K562 (cell line): ENCODE results near the gene ZSCAN22. TPM values are rescaled to one million over a fixed set of nuclear protein-coding genes. Genes with fewer than 3 reads are reported as not detected.

Experiments used
- ATAC-seq: fragments of 200-7000 bp; cut with Tn5 transposase; 3 replicates; pipeline ENCODE4 v1.9.1; 2020; ENCODE audit warnings: moderate library complexity
- BruUV-seq: library from RNA; stranded (reverse); fragments of 400-500 nt; replicated peaks from 2 replicates; lab custom pipeline; 2021; lab: Mats Ljungman, UMichigan
- CTCF ChIA-PET: fragments of 300-600 bp; formaldehyde crosslinking; extraction: SDS; loops from one replicate; lab custom pipeline; 2021; ENCODE audit warnings: low intra/inter-chr PET ratio; lab: Yijun Ruan, JAX
- POLR2A ChIA-PET: fragments of 300-600, 350-650 bp; sonication (Branson Sonifier 250); formaldehyde crosslinking; extraction: SDS; loops from one replicate; lab custom pipeline; 2021; ENCODE audit warnings: antibody characterized with exemption, inconsistent platforms; lab: Yijun Ruan, JAX
- DNase-seq, 4 experiments: peaks; one replicate each; pipeline versions ENCODE4 v3.0.0 to v3.0.0-alpha.2; 2011 to 2018; ENCODE audit warnings: low spot score in 3 of 4, mixed read lengths in 3 of 4; ENCODE audit errors: extremely low read depth in 1 of 4
- FAIRE-seq: peaks from 2 replicates; lab custom pipeline; 2011; peaks lifted over from hg19 to GRCh38; lab: Jason Lieb, UNC
- H2AFZ ChIP-seq: 2 replicates; pipeline ENCODE4 v1.6.0; 2011; ENCODE audit warnings: low read depth, low read length, control low read depth, inconsistent platforms
- H3K27ac ChIP-seq: fragments of 200-600 bp; 3 replicates; pipeline ENCODE4 v1.8.0; 2011; ENCODE audit warnings: low read depth, mild to moderate bottlenecking, control low read depth, inconsistent platforms, low read length, moderate library complexity, mixed read lengths; ENCODE audit errors: extremely low read depth
- H3K27me3 ChIP-seq, 2 experiments: fragments of 300-600 bp in 1 of 2; 2 replicates in 1 of 2; 3 replicates in 1 of 2; pipeline versions ENCODE4 v1.6.0 to v1.8.0; 2011; ENCODE audit warnings: inconsistent platforms in 2 of 2, low read length in 2 of 2, mild to moderate bottlenecking in 1 of 2, mixed read lengths in 1 of 2, moderate library complexity in 1 of 2; ENCODE audit not compliant: control insufficient read depth in 2 of 2, insufficient read depth in 2 of 2
- H3K36me3 ChIP-seq: fragments of 300-600 bp; 3 replicates; pipeline ENCODE4 v1.8.0; 2011; ENCODE audit warnings: mild to moderate bottlenecking, low read length, inconsistent platforms; ENCODE audit not compliant: control insufficient read depth, insufficient read depth
- H3K4me1 ChIP-seq, 2 experiments: fragments of 200-600 bp in 1 of 2; replicated peaks in 1 of 2; 2 replicates in 1 of 2; 3 replicates in 1 of 2; pipeline versions ENCODE4 v1.5.1 to v1.8.0; 2011; ENCODE audit warnings: inconsistent platforms in 2 of 2, low read length in 2 of 2, mild to moderate bottlenecking in 1 of 2, mixed read lengths in 1 of 2, moderate library complexity in 1 of 2; ENCODE audit not compliant: control insufficient read depth in 2 of 2, insufficient read depth in 2 of 2
- H3K4me2 ChIP-seq: 2 replicates; pipeline ENCODE4 v1.6.1; 2011; ENCODE audit warnings: low read length, control low read depth, inconsistent platforms, mixed read lengths; ENCODE audit not compliant: insufficient read depth
- H3K4me3 ChIP-seq: fragments of 200-600 bp; sonication (generic), shearing (Covaris generic); 2 replicates; pipeline ENCODE4 v1.5.1; 2016; ENCODE audit warnings: control low read depth, inconsistent platforms
- H3K79me2 ChIP-seq: fragments of 200-600 bp; 3 replicates; pipeline ENCODE4 v1.8.0; 2011; ENCODE audit warnings: low read length, inconsistent platforms; ENCODE audit not compliant: control insufficient read depth, insufficient read depth
- H3K9ac ChIP-seq, 2 experiments: 2 replicates each; pipeline versions ENCODE4 v1.6.0 to v1.6.1; 2011; ENCODE audit warnings: low read depth in 2 of 2, low read length in 2 of 2, control low read depth in 1 of 2, inconsistent platforms in 1 of 2, mild to moderate bottlenecking in 1 of 2, mixed read lengths in 1 of 2; ENCODE audit not compliant: insufficient read depth in 1 of 2
- H3K9me1 ChIP-seq: one replicate; pipeline ENCODE4 v1.6.0; 2011; ENCODE audit warnings: inconsistent platforms, mild to moderate bottlenecking, low read length, moderate library complexity; ENCODE audit not compliant: control insufficient read depth, insufficient read depth
- H3K9me3 ChIP-seq: replicated peaks from 2 replicates; pipeline ENCODE4 v1.5.1; 2011; ENCODE audit warnings: low read depth, low read length, inconsistent platforms; ENCODE audit not compliant: control insufficient read depth, insufficient read depth
- H4K20me1 ChIP-seq: replicated peaks from 2 replicates; pipeline ENCODE4 v1.6.1; 2011; ENCODE audit warnings: low read length, inconsistent platforms, mixed read lengths; ENCODE audit not compliant: control insufficient read depth, insufficient read depth
- CTCFL ChIP-seq: IDR thresholded peaks from 2 replicates; pipeline ENCODE4 v1.6.1; 2011; ENCODE audit warnings: borderline replicate concordance, low read depth, mild to moderate bottlenecking, moderate library complexity, low read length; ENCODE audit not compliant: insufficient read depth, poor library complexity, severe bottlenecking
- GABPB2 ChIP-seq: fragments of 250-450 bp; sonication (Bioruptor Pico); conservative IDR thresholded peaks from 2 replicates; pipeline ENCODE4 v1.5.1; 2021; ENCODE audit warnings: mild to moderate bottlenecking
- GTF2A2 ChIP-seq: IDR thresholded peaks from 2 replicates; pipeline ENCODE4 v1.6.1; 2016; ENCODE audit warnings: mild to moderate bottlenecking, missing genetic modification characterization, missing compliant biosample characterization
- VEZF1 ChIP-seq: fragments of 200-800 bp; sonication (Bioruptor generic); IDR thresholded peaks from 2 replicates; pipeline ENCODE4 v1.6.1; 2017; ENCODE audit warnings: missing genetic modification characterization, missing compliant biosample characterization
- WGBS: fragments of 100-300 bp; shearing (Covaris generic); methylation state at CpG from one replicate; pipeline ENCODE4 v1.1.6; 2016; ENCODE audit warnings: low coverage, mixed read lengths; ENCODE audit not compliant: insufficient coverage; ENCODE audit errors: missing lambda C conversion rate; 5-methylcytosine and 5-hydroxymethylcytosine counted together
- in situ Hi-C: fragments of 300-500 bp; cut with MboI; formaldehyde crosslinking; loops from 4 replicates; pipeline ENCODE4 v1.15.0; 2018; ENCODE audit warnings: inconsistent platforms, mixed read lengths
- intact Hi-C: fragments of 100-400 bp; cut with micrococcal nuclease; formaldehyde crosslinking; loops from 2 replicates; pipeline ENCODE4 v1.14.2; 2022
- polyA plus RNA-seq, 8 experiments: library from polyadenylated mRNA; depleted of rRNA in 4 of 8; stranded (reverse) in 5 of 8; unstranded in 3 of 8; fragments of >200 nt; fragmentation: Nextera tagmentation in 2 of 8; fragmentation: Illumina TruSeq in 1 of 8; extraction: Ambion mirVana in 2 of 8; extraction: Trizol in 1 of 8; gene quantifications; 2 replicates each; pipeline versions ENCODE4 v1.2.1 to v1.2.3, GENCODE V29; 2011 to 2014; ENCODE audit warnings: inconsistent platforms in 1 of 8, missing spikeins in 1 of 8
- total RNA-seq, 7 experiments: library from RNA; depleted of rRNA in 6 of 7; stranded (reverse); fragments of >200 nt in 6 of 7; fragmentation: Illumina TruSeq in 2 of 7; extraction: Trizol in 2 of 7; gene quantifications; 2 replicates each; pipeline versions ENCODE4 v1.2.1 to v1.2.3, GENCODE V29; 2011 to 2021; ENCODE audit warnings: low replicate concordance in 1 of 7
- TF ChIP-seq, protein P1 (sequence below), 2 experiments: fragments of 450-650 bp in 1 of 2; IDR thresholded peaks; 2 replicates each; pipeline ENCODE4 v1.6.1; 2011 to 2017; ENCODE audit warnings: low read depth in 2 of 2, antibody characterized with exemption in 1 of 2, borderline replicate concordance in 1 of 2, low read length in 1 of 2, mild to moderate bottlenecking in 1 of 2, mixed read lengths in 1 of 2; ENCODE audit not compliant: control insufficient read depth in 1 of 2
- TF ChIP-seq, protein P2 (sequence below): fragments of 250-450 bp; sonication (Bioruptor Pico); IDR thresholded peaks from 2 replicates; pipeline ENCODE4 v1.4.0; 2020
- TF ChIP-seq, protein P3 (sequence below): fragments of 200-400 bp; formaldehyde crosslinking; IDR thresholded peaks from 2 replicates; pipeline ENCODE4 v1.6.1; 2017; ENCODE audit warnings: mild to moderate bottlenecking, low read depth, low read length, moderate library complexity

ZSCAN22 gene
- total and polyA plus RNA-seq, 9 of the 15 experiments (the other 6 are each of a cell fraction or from before 2014, with no cell fraction given) = 0.98 to 5.3 (median 3.0) TPM

- no TSS peak for BruUV-seq
- Histone ChIP-seq H4K20me1 (no peaks in the 10 kb centered on the region), H3K27ac (no peak overlapping the region), H3K9me1 (no peaks in the 10 kb centered on the region), H3K79me2 (no peaks in the 10 kb centered on the region), H3K9ac (no peak overlapping the region), H3K9me3 (no peaks in the 10 kb centered on the region), H3K4me3 (no peak overlapping the region), H3K4me2 (no peak overlapping the region), H2AFZ (no peak overlapping the region), H3K27me3 (no peaks in the 10 kb centered on the region), H3K4me1 (peaks cover 0 to 24% of the 10 kb centered on the region in 2 experiments; a peak in 2 of 5 replicates), H3K36me3 (no peaks in the 10 kb centered on the region)
- 53% methylated on average over 9 of the region's 10 CpGs for WGBS
- CTCF ChIA-PET = no interaction called here
- no peak for DNase-seq
- in situ Hi-C loops = no loop called here
- TF ChIP-seq, protein P1, sequence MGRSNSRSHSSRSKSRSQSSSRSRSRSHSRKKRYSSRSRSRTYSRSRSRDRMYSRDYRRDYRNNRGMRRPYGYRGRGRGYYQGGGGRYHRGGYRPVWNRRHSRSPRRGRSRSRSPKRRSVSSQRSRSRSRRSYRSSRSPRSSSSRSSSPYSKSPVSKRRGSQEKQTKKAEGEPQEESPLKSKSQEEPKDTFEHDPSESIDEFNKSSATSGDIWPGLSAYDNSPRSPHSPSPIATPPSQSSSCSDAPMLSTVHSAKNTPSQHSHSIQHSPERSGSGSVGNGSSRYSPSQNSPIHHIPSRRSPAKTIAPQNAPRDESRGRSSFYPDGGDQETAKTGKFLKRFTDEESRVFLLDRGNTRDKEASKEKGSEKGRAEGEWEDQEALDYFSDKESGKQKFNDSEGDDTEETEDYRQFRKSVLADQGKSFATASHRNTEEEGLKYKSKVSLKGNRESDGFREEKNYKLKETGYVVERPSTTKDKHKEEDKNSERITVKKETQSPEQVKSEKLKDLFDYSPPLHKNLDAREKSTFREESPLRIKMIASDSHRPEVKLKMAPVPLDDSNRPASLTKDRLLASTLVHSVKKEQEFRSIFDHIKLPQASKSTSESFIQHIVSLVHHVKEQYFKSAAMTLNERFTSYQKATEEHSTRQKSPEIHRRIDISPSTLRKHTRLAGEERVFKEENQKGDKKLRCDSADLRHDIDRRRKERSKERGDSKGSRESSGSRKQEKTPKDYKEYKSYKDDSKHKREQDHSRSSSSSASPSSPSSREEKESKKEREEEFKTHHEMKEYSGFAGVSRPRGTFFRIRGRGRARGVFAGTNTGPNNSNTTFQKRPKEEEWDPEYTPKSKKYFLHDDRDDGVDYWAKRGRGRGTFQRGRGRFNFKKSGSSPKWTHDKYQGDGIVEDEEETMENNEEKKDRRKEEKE (IDR thresholded peaks at IDR 0.05; ENCODE audit: borderline replicate concordance in 1 of 2, control insufficient read depth in 1 of 2, low read depth in 2 of 2, low read length in 1 of 2) = no peak
- no peak for TF ChIP-seq CTCFL
- TF ChIP-seq GTF2A2 (tag) = no peak
- TF ChIP-seq GABPB2 (CRISPR knock-in tag) = no peak
- TF ChIP-seq, protein P2, sequence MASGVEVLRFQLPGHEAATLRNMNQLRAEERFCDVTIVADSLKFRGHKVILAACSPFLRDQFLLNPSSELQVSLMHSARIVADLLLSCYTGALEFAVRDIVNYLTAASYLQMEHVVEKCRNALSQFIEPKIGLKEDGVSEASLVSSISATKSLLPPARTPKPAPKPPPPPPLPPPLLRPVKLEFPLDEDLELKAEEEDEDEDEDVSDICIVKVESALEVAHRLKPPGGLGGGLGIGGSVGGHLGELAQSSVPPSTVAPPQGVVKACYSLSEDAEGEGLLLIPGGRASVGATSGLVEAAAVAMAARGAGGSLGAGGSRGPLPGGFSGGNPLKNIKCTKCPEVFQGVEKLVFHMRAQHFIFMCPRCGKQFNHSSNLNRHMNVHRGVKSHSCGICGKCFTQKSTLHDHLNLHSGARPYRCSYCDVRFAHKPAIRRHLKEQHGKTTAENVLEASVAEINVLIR = no peak
- TF ChIP-seq, protein P3, sequence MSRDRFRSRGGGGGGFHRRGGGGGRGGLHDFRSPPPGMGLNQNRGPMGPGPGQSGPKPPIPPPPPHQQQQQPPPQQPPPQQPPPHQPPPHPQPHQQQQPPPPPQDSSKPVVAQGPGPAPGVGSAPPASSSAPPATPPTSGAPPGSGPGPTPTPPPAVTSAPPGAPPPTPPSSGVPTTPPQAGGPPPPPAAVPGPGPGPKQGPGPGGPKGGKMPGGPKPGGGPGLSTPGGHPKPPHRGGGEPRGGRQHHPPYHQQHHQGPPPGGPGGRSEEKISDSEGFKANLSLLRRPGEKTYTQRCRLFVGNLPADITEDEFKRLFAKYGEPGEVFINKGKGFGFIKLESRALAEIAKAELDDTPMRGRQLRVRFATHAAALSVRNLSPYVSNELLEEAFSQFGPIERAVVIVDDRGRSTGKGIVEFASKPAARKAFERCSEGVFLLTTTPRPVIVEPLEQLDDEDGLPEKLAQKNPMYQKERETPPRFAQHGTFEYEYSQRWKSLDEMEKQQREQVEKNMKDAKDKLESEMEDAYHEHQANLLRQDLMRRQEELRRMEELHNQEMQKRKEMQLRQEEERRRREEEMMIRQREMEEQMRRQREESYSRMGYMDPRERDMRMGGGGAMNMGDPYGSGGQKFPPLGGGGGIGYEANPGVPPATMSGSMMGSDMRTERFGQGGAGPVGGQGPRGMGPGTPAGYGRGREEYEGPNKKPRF = no peak
- TF ChIP-seq VEZF1 (CRISPR knock-in tag) = no peak
- intact Hi-C loops = no loop called here
- POLR2A ChIA-PET = no interaction called here
- no peak for ATAC-seq
- FAIRE-seq = no peak
Measured at GRCh38 chr19:58355215-58355796, 28.5 kb downstream of the ZSCAN22 start.
